SU-DHL-6 (cell line): ENCODE data around the gene PCMT1.

Experiments
- H2AFZ ChIP-seq: fragments of 200-600 bp; sonication (generic); 2 replicates; pipeline ENCODE4 v1.6.1; 2014; ENCODE audit warnings: low read depth, mild to moderate bottlenecking, moderate library complexity, mixed read lengths, antibody characterized with exemption, low read length; ENCODE audit not compliant: severe bottlenecking
- H3F3A ChIP-seq: fragments of 200-600 bp; shearing (Covaris generic); 2 replicates; pipeline ENCODE4 v1.6.0; 2016; ENCODE audit warnings: antibody characterized with exemption, mild to moderate bottlenecking; ENCODE audit not compliant: insufficient read depth
- H3K27ac ChIP-seq: fragments of 200-600 bp; sonication (generic); 2 replicates; pipeline ENCODE4 v1.5.1; 2016; ENCODE audit warnings: low read depth, mild to moderate bottlenecking, low read length, moderate library complexity, mixed read lengths
- H3K27me3 ChIP-seq: fragments of 200-600 bp; sonication (generic), shearing (Covaris generic); 2 replicates; pipeline ENCODE4 v1.6.0; 2014; ENCODE audit warnings: mild to moderate bottlenecking, low read length
- H3K36me3 ChIP-seq: fragments of 200-600 bp; sonication (generic); 2 replicates; pipeline ENCODE4 v1.6.1; 2014; ENCODE audit warnings: mild to moderate bottlenecking, low read length, mixed read lengths
- H3K4me2 ChIP-seq: fragments of 300-600, 200-600 bp; shearing (Covaris generic), sonication (generic); 2 replicates; pipeline ENCODE4 v1.6.0; 2014; ENCODE audit warnings: low read length, low read depth, mild to moderate bottlenecking; ENCODE audit not compliant: poor library complexity, severe bottlenecking
- H3K4me3 ChIP-seq: fragments of 200-600 bp; sonication (generic); 2 replicates; pipeline ENCODE4 v1.5.1; 2014; ENCODE audit warnings: antibody characterized with exemption, low read length, mild to moderate bottlenecking, mixed read lengths; ENCODE audit not compliant: insufficient read depth, poor library complexity, severe bottlenecking
- H3K79me2 ChIP-seq: fragments of 200-600 bp; sonication (generic); 2 replicates; pipeline ENCODE4 v1.6.1; 2014; ENCODE audit warnings: mild to moderate bottlenecking, low read length, moderate library complexity; ENCODE audit not compliant: insufficient read depth
- H3K9ac ChIP-seq: fragments of 200-600 bp; sonication (generic); 2 replicates; pipeline ENCODE4 v1.7.0; 2014; ENCODE audit warnings: mild to moderate bottlenecking, low read length
- H3K9me2 ChIP-seq: fragments of 200-600 bp; sonication (generic); replicated peaks from 2 replicates; pipeline ENCODE4 v1.6.1; 2014; ENCODE audit warnings: low read length; ENCODE audit not compliant: insufficient read depth
- H3K9me3 ChIP-seq: fragments of 200-600 bp; sonication (generic); 2 replicates; pipeline ENCODE4 v1.6.1; 2014; ENCODE audit warnings: low read length, mixed read lengths; ENCODE audit not compliant: insufficient read depth
- H4K20me1 ChIP-seq: fragments of 200-600 bp; sonication (generic); 2 replicates; pipeline ENCODE4 v1.6.1; 2014; ENCODE audit warnings: low read depth, mild to moderate bottlenecking, antibody characterized with exemption, low read length, moderate library complexity, mixed read lengths
- CTCF ChIP-seq: fragments of 200-600 bp; sonication (generic); IDR thresholded peaks from one replicate; pipeline ENCODE4 v1.5.1; 2017; ENCODE audit warnings: antibody characterized with exemption, mild to moderate bottlenecking, low read length, moderate library complexity; ENCODE audit not compliant: insufficient read depth, poor library complexity, severe bottlenecking
- EZH2phosphoT487 ChIP-seq: fragments of 200-600 bp; sonication (generic), shearing (Covaris generic); conservative IDR thresholded peaks from 2 replicates; pipeline ENCODE4 v1.6.1; 2018; ENCODE audit warnings: mild to moderate bottlenecking, antibody characterized with exemption, low read length, moderate library complexity, mixed read lengths

Gene PCMT1

GRCh38 chr6:149855040-149855654 is 105.6 kb downstream of the PCMT1 start:
- H3K9me2 ChIP-seq = no peaks in the 10 kb centered on the region
- no peaks in the 10 kb centered on the region for H3F3A ChIP-seq
- H3K4me2 ChIP-seq = no peak overlapping the region
- no peaks in the 10 kb centered on the region for H3K9me3 ChIP-seq
- TF ChIP-seq EZH2phosphoT487 (no peak), CTCF (no peak)
- no peaks in the 10 kb centered on the region for H3K27me3 ChIP-seq
- no peaks in the 10 kb centered on the region for H4K20me1 ChIP-seq
- H2AFZ ChIP-seq = no peak overlapping the region
- H3K9ac ChIP-seq = no peak overlapping the region
- no peak overlapping the region for H3K4me3 ChIP-seq
- no peaks in the 10 kb centered on the region for H3K79me2 ChIP-seq
- H3K27ac ChIP-seq = no peak overlapping the region
- H3K36me3 ChIP-seq = no peaks in the 10 kb centered on the region

- Histone ChIP-seq H3K4me3 (no peak overlapping the region), H3K27me3 (no peaks in the 10 kb centered on the region), H3K4me2 (no peak overlapping the region)
These were observed 106.2 kb downstream of the PCMT1 start for GRCh38 chr6:149855741-149856140.

GRCh38 chr6:149856256-149856994 is 106.9 kb downstream of the PCMT1 start:
- TF ChIP-seq EZH2phosphoT487 = no peak
- no peak for TF ChIP-seq CTCF
- Histone ChIP-seq H3K4me3 (no peak overlapping the region), H3K9ac (no peak overlapping the region), H2AFZ (no peak overlapping the region), H4K20me1 (no peaks in the 10 kb centered on the region), H3K4me2 (no peak overlapping the region), H3K27me3 (no peaks in the 10 kb centered on the region), H3F3A (no peaks in the 10 kb centered on the region), H3K27ac (no peak overlapping the region), H3K79me2 (no peaks in the 10 kb centered on the region), H3K36me3 (no peaks in the 10 kb centered on the region), H3K9me3 (no peaks in the 10 kb centered on the region), H3K9me2 (no peaks in the 10 kb centered on the region)

More at GRCh38 chr6:149855741-149856140, 106.2 kb downstream of the PCMT1 start:
- Histone ChIP-seq H3K36me3 (no peaks in the 10 kb centered on the region), H3K9ac (no peak overlapping the region), H3K79me2 (no peaks in the 10 kb centered on the region), H3K27ac (no peak overlapping the region), H3K9me3 (no peaks in the 10 kb centered on the region), H3K9me2 (no peaks in the 10 kb centered on the region), H3F3A (no peaks in the 10 kb centered on the region), H4K20me1 (no peaks in the 10 kb centered on the region), H2AFZ (no peak overlapping the region)
- TF ChIP-seq CTCF (no peak), EZH2phosphoT487 (no peak)
